ENCODE results near the gene RNASEH2C.
"Not testable (repeated sequence)": the region's sequence is repeated elsewhere in the genome, so short reads cannot be mapped to it uniquely, and the experiment has no call there.

The RNASEH2C gene

GRCh38 chr11:65739022-65739421, 18.4 kb upstream of the RNASEH2C start:
- no peak overlapping the region for H2AFZ ChIP-seq (ENCODE audit: low read depth, low read length)
- peaks cover 10% of the 10 kb centered on the region; the same call in 1 of the 2 replicates for H3K9me3 ChIP-seq (ENCODE audit: insufficient read depth, low read length)
- no peak overlapping the region for H3K4me3 ChIP-seq (ENCODE audit: low read length)
- H3K9ac ChIP-seq (ENCODE audit: low read length) = no peak overlapping the region
- H3K36me3 ChIP-seq (replicated peaks; ENCODE audit: low read depth, low read length) = no peaks in the 10 kb centered on the region
- peaks cover 9% of the 10 kb centered on the region; the same call in 1 of the 2 replicates for H3K27me3 ChIP-seq (ENCODE audit: low read depth, low read length)
- H3K4me2 ChIP-seq (ENCODE audit: low read length) = no peak overlapping the region
- H3K27ac ChIP-seq (ENCODE audit: low read length) = no peak overlapping the region
- TF ChIP-seq EZH2phosphoT487 (IDR thresholded peaks at IDR 0.05; ENCODE audit: low read depth) = no peak
- TF ChIP-seq, protein P1, sequence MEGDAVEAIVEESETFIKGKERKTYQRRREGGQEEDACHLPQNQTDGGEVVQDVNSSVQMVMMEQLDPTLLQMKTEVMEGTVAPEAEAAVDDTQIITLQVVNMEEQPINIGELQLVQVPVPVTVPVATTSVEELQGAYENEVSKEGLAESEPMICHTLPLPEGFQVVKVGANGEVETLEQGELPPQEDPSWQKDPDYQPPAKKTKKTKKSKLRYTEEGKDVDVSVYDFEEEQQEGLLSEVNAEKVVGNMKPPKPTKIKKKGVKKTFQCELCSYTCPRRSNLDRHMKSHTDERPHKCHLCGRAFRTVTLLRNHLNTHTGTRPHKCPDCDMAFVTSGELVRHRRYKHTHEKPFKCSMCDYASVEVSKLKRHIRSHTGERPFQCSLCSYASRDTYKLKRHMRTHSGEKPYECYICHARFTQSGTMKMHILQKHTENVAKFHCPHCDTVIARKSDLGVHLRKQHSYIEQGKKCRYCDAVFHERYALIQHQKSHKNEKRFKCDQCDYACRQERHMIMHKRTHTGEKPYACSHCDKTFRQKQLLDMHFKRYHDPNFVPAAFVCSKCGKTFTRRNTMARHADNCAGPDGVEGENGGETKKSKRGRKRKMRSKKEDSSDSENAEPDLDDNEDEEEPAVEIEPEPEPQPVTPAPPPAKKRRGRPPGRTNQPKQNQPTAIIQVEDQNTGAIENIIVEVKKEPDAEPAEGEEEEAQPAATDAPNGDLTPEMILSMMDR (IDR thresholded peaks at IDR 0.05; ENCODE audit: low read depth, low read length) = no peak
- H3K4me1 ChIP-seq (ENCODE audit: low read length) = peaks cover 5% of the 10 kb centered on the region; the same call in 1 of the 2 replicates
- H4K20me1 ChIP-seq (ENCODE audit: insufficient read depth, low read length) = no peaks in the 10 kb centered on the region
- no peaks in the 10 kb centered on the region for H3K79me2 ChIP-seq (ENCODE audit: low read length)

- no peaks in the 10 kb centered on the region for H3K79me2 ChIP-seq (ENCODE audit: low read length)
- H3K9me3 ChIP-seq (ENCODE audit: insufficient read depth, low read length) = peaks cover 10% of the 10 kb centered on the region; the same call in 1 of the 2 replicates
- H2AFZ ChIP-seq (ENCODE audit: low read depth, low read length) = no peak overlapping the region
- H3K36me3 ChIP-seq (replicated peaks; ENCODE audit: low read depth, low read length) = no peaks in the 10 kb centered on the region
- TF ChIP-seq, protein P1 (IDR thresholded peaks at IDR 0.05; ENCODE audit: low read depth, low read length) = no peak
- TF ChIP-seq EZH2phosphoT487 (IDR thresholded peaks at IDR 0.05; ENCODE audit: low read depth) = no peak
- H3K4me3 ChIP-seq (ENCODE audit: low read length) = no peak overlapping the region
- no peaks in the 10 kb centered on the region for H4K20me1 ChIP-seq (ENCODE audit: insufficient read depth, low read length)
- H3K4me2 ChIP-seq (ENCODE audit: low read length) = no peak overlapping the region
- H3K9ac ChIP-seq (ENCODE audit: low read length) = no peak overlapping the region
- no peak overlapping the region for H3K27ac ChIP-seq (ENCODE audit: low read length)
- H3K27me3 ChIP-seq (ENCODE audit: low read depth, low read length) = peaks cover 12% of the 10 kb centered on the region; the same call in 1 of the 2 replicates
- H3K4me1 ChIP-seq (ENCODE audit: low read length) = no peaks in the 10 kb centered on the region
Observed at GRCh38 chr11:65736810-65737209, 16.2 kb upstream of the RNASEH2C start.

DNA sequence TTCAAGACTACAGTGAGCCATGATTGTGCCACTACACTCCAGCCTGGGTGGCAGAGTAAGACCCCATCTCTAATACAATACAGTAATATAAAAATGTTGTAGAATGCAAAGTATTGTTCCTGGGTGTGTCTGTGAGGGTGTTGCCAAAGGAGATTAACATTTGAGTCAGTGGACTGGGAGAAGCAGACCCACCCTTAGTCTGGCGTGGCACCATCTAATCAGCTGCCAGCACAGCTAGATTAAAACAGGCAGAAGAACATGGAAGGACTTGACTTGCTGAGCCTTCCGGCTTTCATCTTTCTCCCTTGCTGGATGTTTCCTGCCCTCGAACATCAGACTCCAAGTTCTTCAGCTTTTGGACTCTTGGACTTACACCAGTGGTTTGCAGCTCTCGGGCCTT, 14.5 kb upstream of the RNASEH2C start:
- H3K27ac ChIP-seq (ENCODE audit: low read length); H3K79me2 ChIP-seq (ENCODE audit: low read length); H3K4me3 ChIP-seq (ENCODE audit: low read length); H2AFZ ChIP-seq (ENCODE audit: low read depth, low read length); H3K9ac ChIP-seq (ENCODE audit: low read length); H4K20me1 ChIP-seq (ENCODE audit: insufficient read depth, low read length); H3K9me3 ChIP-seq (ENCODE audit: insufficient read depth, low read length); H3K4me1 ChIP-seq (ENCODE audit: low read length); H3K36me3 ChIP-seq (replicated peaks; ENCODE audit: low read depth, low read length); H3K4me2 ChIP-seq (ENCODE audit: low read length): not testable (repeated sequence)
- H3K27me3 ChIP-seq (ENCODE audit: low read depth, low read length) = peaks cover 12% of the 10 kb centered on the region; the same call in 1 of the 2 replicates

- Histone ChIP-seq H3K9me3 (ENCODE audit: insufficient read depth, low read length) (no peaks in the 10 kb centered on the region), H3K4me3 (ENCODE audit: low read length) (no peak overlapping the region), H2AFZ (ENCODE audit: low read depth, low read length) (no peak overlapping the region), H3K27ac (ENCODE audit: low read length) (no peak overlapping the region), H3K36me3 (replicated peaks; ENCODE audit: low read depth, low read length) (no peaks in the 10 kb centered on the region), H3K9ac (ENCODE audit: low read length) (no peak overlapping the region), H3K4me2 (ENCODE audit: low read length) (no peak overlapping the region), H3K4me1 (ENCODE audit: low read length) (no peaks in the 10 kb centered on the region), H3K79me2 (ENCODE audit: low read length) (no peaks in the 10 kb centered on the region), H3K27me3 (ENCODE audit: low read depth, low read length) (0 out of 2 replicates have a peak, but pooled peaks cover 4% of the 10 kb centered on the region), H4K20me1 (ENCODE audit: insufficient read depth, low read length) (no peaks in the 10 kb centered on the region)
- no peak for TF ChIP-seq EZH2phosphoT487 (IDR thresholded peaks at IDR 0.05; ENCODE audit: low read depth)
- TF ChIP-seq, protein P1 (IDR thresholded peaks at IDR 0.05; ENCODE audit: low read depth, low read length) = no peak
Observed at GRCh38 chr11:65730461-65730860, 9.9 kb upstream of the RNASEH2C start.
